Progenitor cell of endocrine pancreas (in vitro differentiated cells): ENCODE data around the gene MFRP. TPM values are rescaled to one million over a fixed set of nuclear protein-coding genes. Genes with fewer than 3 reads are reported as not detected.
A peak's percentile ranks its signal among the peaks of the same experiment; 100 is the strongest.

Source experiments
- DNase-seq: peaks from one replicate; pipeline ENCODE4 v3.0.0; 2021; ENCODE audit warnings: low spot score; ENCODE audit not compliant: unreplicated experiment
- H3K27ac Mint-ChIP-seq: 2 replicates; pipeline ENCODE4 v1.8.0; 2021; ENCODE audit warnings: mild to moderate bottlenecking, moderate library complexity, mixed read lengths
- H3K27me3 Mint-ChIP-seq: 2 replicates; pipeline ENCODE4 v1.8.0; 2021; ENCODE audit warnings: mixed read lengths
- H3K36me3 Mint-ChIP-seq: 2 replicates; pipeline ENCODE4 v1.8.0; 2022; ENCODE audit warnings: mixed read lengths; ENCODE audit not compliant: insufficient read depth
- H3K4me1 Mint-ChIP-seq: 2 replicates; pipeline ENCODE4 v1.8.0; 2021; ENCODE audit warnings: low read depth, mixed read lengths
- H3K4me3 Mint-ChIP-seq: 2 replicates; pipeline ENCODE4 v1.8.0; 2021; ENCODE audit warnings: low read depth, mild to moderate bottlenecking, moderate library complexity, mixed read lengths
- H3K9me3 Mint-ChIP-seq: 2 replicates; pipeline ENCODE4 v1.8.0; 2021; ENCODE audit warnings: low read depth, mixed read lengths
- CTCF ChIP-seq: fragments of 200-600 bp; sonication (generic); IDR thresholded peaks from one replicate; pipeline ENCODE4 v1.5.0; 2021; ENCODE audit warnings: antibody characterized with exemption, mild to moderate bottlenecking; ENCODE audit not compliant: unreplicated experiment
- total RNA-seq: library from RNA; stranded (reverse); gene quantifications from 2 replicates; pipeline ENCODE4 v1.2.1, GENCODE V29; 2021

MFRP gene
- total RNA-seq, 1 donor from 2014 or later: not detected

GRCh38 chr11:119322921-119323531, 23.5 kb downstream of the MFRP start:
- no peak for DNase-seq
- H3K36me3 Mint-ChIP-seq: no peaks in the 10 kb centered on the region
- no peak for TF ChIP-seq CTCF
- peaks cover 30% of the 10 kb centered on the region for H3K27me3 Mint-ChIP-seq
- H3K4me3 Mint-ChIP-seq: no peak overlapping the region
- H3K27ac Mint-ChIP-seq: no peak overlapping the region
- H3K4me1 Mint-ChIP-seq: peaks cover 12% of the 10 kb centered on the region
- H3K9me3 Mint-ChIP-seq: no peaks in the 10 kb centered on the region

GRCh38 chr11:119322360-119322739, 24.2 kb downstream of the MFRP start:
- no peak for TF ChIP-seq CTCF
- peaks cover 16% of the 10 kb centered on the region for H3K4me1 Mint-ChIP-seq
- H3K4me3 Mint-ChIP-seq: no peak overlapping the region
- no peaks in the 10 kb centered on the region for H3K36me3 Mint-ChIP-seq
- no peak overlapping the region for H3K27ac Mint-ChIP-seq
- peaks cover 35% of the 10 kb centered on the region for H3K27me3 Mint-ChIP-seq
- DNase-seq: no peak
- no peaks in the 10 kb centered on the region for H3K9me3 Mint-ChIP-seq

GRCh38 chr11:119320776-119321524, 25.6 kb downstream of the MFRP start:
- Mint-ChIP-seq H3K27me3 (peaks cover 36% of the 10 kb centered on the region), H3K4me1 (peaks cover 16% of the 10 kb centered on the region), H3K4me3 (peak overlapping the region; percentile 67), H3K36me3 (no peaks in the 10 kb centered on the region), H3K27ac (peak overlapping the region; percentile 76), H3K9me3 (no peaks in the 10 kb centered on the region)
- no peak for TF ChIP-seq CTCF
- no peak for DNase-seq

GRCh38 chr11:119320240-119320775, 26.2 kb downstream of the MFRP start:
- Mint-ChIP-seq H3K27ac (no peak overlapping the region), H3K4me1 (peaks cover 19% of the 10 kb centered on the region), H3K9me3 (no peaks in the 10 kb centered on the region), H3K27me3 (peaks cover 43% of the 10 kb centered on the region), H3K4me3 (peak overlapping the region; percentile 57), H3K36me3 (no peaks in the 10 kb centered on the region)
- TF ChIP-seq CTCF: no peak
- no peak for DNase-seq

GRCh38 chr11:119319700-119320239, 26.7 kb downstream of the MFRP start:
- no peak overlapping the region for H3K27ac Mint-ChIP-seq
- H3K4me3 Mint-ChIP-seq: peak overlapping the region; percentile 57
- H3K4me1 Mint-ChIP-seq: peaks cover 20% of the 10 kb centered on the region
- H3K9me3 Mint-ChIP-seq: no peaks in the 10 kb centered on the region
- TF ChIP-seq CTCF: no peak
- peaks cover 46% of the 10 kb centered on the region for H3K27me3 Mint-ChIP-seq
- DNase-seq: no peak
- H3K36me3 Mint-ChIP-seq: no peaks in the 10 kb centered on the region
